AG04450 (cell line): ENCODE data around the gene HPS5. TPM values are rescaled to one million over a fixed set of nuclear protein-coding genes. Genes with fewer than 3 reads are reported as not detected.

Source experiments
- CTCF ChIA-PET: fragments of 300-600, 350-600 bp; formaldehyde crosslinking; extraction: SDS; loops from one replicate; lab custom pipeline; 2022; ENCODE audit warnings: antibody characterized with exemption, inconsistent platforms; lab: Charles Lee
- POLR2A ChIA-PET: fragments of 350-600 bp; formaldehyde crosslinking; extraction: SDS; loops from one replicate; lab custom pipeline; 2021; ENCODE audit warnings: antibody characterized with exemption, inconsistent platforms; lab: Yijun Ruan, JAX
- DNase-seq: peaks from one replicate; pipeline ENCODE4 v3.0.0-alpha.2; 2011; ENCODE audit warnings: low read depth, low spot score
- H3K27ac ChIP-seq: one replicate; pipeline ENCODE4 v1.5.1; 2012; ENCODE audit warnings: low read depth, low read length, control low read depth
- H3K27me3 ChIP-seq: one replicate; pipeline ENCODE4 v1.6.0; 2012; ENCODE audit warnings: low read length; ENCODE audit not compliant: control insufficient read depth, insufficient read depth
- H3K4me3 ChIP-seq: 2 replicates; pipeline ENCODE4 v1.5.1; 2011; ENCODE audit warnings: mild to moderate bottlenecking, low read depth, low read length, control low read depth
- H3K9me3 ChIP-seq: 2 replicates; pipeline ENCODE4 v1.5.1; 2012; ENCODE audit warnings: low read length; ENCODE audit not compliant: control insufficient read depth, insufficient read depth
- polyA plus RNA-seq: library from polyadenylated mRNA; depleted of rRNA; stranded (reverse); fragments of >200 nt; gene quantifications from 2 replicates; pipeline ENCODE4 v1.2.3, GENCODE V29; 2011; rRNA removed
- small RNA-seq: library from RNA; depleted of rRNA; stranded (forward); fragments of <200 nt; gene quantifications from one replicate; pipeline ENCODE3, GENCODE V24; 2012; ENCODE audit warnings: low read depth; ENCODE audit not compliant: insufficient read length
- TF ChIP-seq, protein P1 (sequence below): IDR thresholded peaks from 2 replicates; pipeline ENCODE4 v1.5.1; 2011; ENCODE audit warnings: low read depth, low read length, control low read depth, inconsistent platforms

HPS5 gene
- polyA plus RNA-seq, 1 experiment: 14.9 TPM

DNA sequence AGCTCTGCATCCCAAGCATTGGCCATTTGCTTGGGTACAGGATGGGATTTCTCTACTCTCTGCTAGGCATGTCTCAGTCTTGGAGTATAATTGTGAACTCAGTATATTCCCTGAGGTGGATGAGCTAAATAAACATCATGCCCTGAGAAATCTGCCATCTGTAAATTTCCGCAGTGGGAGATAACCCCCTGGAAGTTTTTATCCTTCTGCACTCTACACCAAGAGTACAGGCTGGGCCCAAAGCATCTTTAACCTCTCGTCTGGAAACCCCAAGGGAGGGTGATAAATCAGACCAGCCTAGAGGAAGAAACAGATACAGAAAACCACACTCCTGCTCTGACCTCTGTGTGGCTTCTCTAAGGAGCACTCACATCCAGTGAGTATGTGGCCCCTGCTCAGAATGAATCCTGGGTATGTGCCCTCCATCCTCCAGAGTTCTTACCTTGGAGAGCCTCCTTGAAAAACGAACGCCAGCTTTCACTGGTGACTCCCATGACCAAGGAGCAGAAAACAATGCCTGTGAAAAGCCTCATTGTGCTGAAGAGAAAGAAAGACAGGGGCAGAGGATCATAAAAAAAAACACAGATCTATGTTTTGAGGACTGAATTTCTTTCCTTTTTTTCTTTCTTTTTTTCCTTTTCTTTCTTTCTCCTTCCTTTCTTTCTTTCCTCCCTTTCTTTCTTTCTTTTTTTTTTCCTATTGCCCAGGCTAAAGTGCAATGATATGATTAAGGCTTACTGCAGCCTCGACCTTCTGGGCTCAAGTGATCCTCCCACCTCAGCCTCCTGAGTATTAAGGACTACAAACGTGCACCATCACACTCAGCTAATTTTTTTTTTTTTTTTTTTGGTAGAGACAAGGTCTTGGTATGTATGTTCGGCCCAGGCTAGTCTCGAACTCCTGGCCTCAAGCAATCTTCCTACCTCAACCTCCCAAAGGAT lies 86.3 kb downstream of the HPS5 start:
- no peak overlapping the region for H3K4me3 ChIP-seq
- ChIA-PET POLR2A (interaction anchor here (0.6 kb wide), 1 partner anchor 168 kb away, joined by 3 read pairs; no protein-coding TSS in a partner anchor), CTCF (interaction anchor here (0.6 to 3.0 kb wide), 3 partner anchors 8 to 121 kb away, joined by 3 to 11 read pairs (median 3); no protein-coding TSS in a partner anchor)
- peaks cover 4% of the 10 kb centered on the region for H3K27me3 ChIP-seq
- no peak for DNase-seq
- no peak overlapping the region for H3K27ac ChIP-seq
- H3K9me3 ChIP-seq: no peaks in the 10 kb centered on the region
- TF ChIP-seq, protein P1, sequence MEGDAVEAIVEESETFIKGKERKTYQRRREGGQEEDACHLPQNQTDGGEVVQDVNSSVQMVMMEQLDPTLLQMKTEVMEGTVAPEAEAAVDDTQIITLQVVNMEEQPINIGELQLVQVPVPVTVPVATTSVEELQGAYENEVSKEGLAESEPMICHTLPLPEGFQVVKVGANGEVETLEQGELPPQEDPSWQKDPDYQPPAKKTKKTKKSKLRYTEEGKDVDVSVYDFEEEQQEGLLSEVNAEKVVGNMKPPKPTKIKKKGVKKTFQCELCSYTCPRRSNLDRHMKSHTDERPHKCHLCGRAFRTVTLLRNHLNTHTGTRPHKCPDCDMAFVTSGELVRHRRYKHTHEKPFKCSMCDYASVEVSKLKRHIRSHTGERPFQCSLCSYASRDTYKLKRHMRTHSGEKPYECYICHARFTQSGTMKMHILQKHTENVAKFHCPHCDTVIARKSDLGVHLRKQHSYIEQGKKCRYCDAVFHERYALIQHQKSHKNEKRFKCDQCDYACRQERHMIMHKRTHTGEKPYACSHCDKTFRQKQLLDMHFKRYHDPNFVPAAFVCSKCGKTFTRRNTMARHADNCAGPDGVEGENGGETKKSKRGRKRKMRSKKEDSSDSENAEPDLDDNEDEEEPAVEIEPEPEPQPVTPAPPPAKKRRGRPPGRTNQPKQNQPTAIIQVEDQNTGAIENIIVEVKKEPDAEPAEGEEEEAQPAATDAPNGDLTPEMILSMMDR: no peak

DNA sequence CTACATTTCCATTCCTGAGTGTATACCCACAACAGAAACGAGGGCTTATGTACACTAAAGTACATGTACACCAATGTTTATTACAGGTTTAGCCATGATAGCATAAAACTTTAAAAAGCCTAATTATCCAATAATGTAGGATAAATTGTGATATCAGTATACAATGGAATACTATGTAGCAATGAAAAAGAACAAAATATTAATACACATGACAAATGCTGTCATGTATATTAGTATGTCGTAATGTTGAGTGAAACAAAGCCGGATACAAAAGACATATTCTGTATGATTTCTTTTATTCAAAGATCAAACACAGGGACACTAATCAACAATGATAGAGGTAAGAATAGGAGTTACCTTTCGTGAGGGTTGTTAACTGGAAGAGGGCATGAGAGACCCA lies 88.0 kb downstream of the HPS5 start:
- CTCF ChIA-PET: interaction anchor here (3.0 kb wide), 1 partner anchor 10 kb away, joined by 11 read pairs; no protein-coding TSS in a partner anchor

GRCh38 chr11:18230859-18231258 lies 91.1 kb downstream of the HPS5 start:
- Histone ChIP-seq H3K9me3 (no peaks in the 10 kb centered on the region), H3K27me3 (no peaks in the 10 kb centered on the region), H3K4me3 (no peak overlapping the region), H3K27ac (no peak overlapping the region)
- ChIA-PET POLR2A (no interaction called here), CTCF (interaction anchor here (0.5 to 1.6 kb wide), 2 partner anchors 13 to 261 kb away, joined by 3 to 7 read pairs; no protein-coding TSS in a partner anchor)
- TF ChIP-seq, protein P1: no peak
- no peak for DNase-seq

More for the DNA sequence above, 88.0 kb downstream of the HPS5 start:
- Histone ChIP-seq H3K9me3 (no peaks in the 10 kb centered on the region), H3K27ac (no peak overlapping the region), H3K4me3 (no peak overlapping the region), H3K27me3 (no peaks in the 10 kb centered on the region)
- DNase-seq: no peak
- POLR2A ChIA-PET: no interaction called here
- TF ChIP-seq, protein P1: no peak

DNA sequence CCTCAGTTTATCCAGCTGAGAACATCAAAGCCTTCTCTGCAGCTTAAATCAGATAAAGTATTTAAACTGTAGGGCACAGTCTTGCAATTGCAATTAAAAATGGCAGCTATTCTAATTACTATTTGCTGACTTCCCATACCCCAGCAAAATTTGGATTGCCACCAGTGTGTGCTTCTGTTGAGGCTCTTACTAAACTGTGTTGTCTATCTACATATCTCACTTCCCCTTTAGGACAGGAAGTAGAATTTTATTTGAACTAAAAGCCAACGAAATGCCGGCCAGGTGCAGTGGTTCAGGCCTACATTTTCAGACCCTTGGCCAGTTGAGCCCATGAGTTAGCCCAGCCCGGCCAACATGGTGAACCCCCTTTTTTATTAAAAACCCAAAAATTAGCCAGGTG lies 92.4 kb downstream of the HPS5 start:
- no peak for DNase-seq
- Histone ChIP-seq H3K27me3 (no peaks in the 10 kb centered on the region), H3K4me3 (no peak overlapping the region), H3K9me3 (no peaks in the 10 kb centered on the region), H3K27ac (no peak overlapping the region)
- POLR2A ChIA-PET: no interaction called here
- TF ChIP-seq, protein P1: no peak
- CTCF ChIA-PET: interaction anchor here (2.2 kb wide), 1 partner anchor 14 kb away, joined by 6 read pairs; no protein-coding TSS in a partner anchor

Small RNA genes lying within 50 kb of the gene (small RNA-seq; reads per million reads assigned to genes)
- gene RNA5SP333 (not detected), gene RNA5SP334 (not detected)

Other genes with a start within 250 kb of the HPS5 start
- 15.4 and 17.0 TPM in 2 replicates for gene SAAL1, start 216.1 kb downstream of the HPS5 start, polyA plus RNA-seq
- not detected in 2 replicates for gene MRGPRX3, start 189.6 kb downstream of the HPS5 start, polyA plus RNA-seq
- gene MRGPRX4, start 149.3 kb downstream of the HPS5 start, polyA plus RNA-seq: not detected in 2 replicates
- not detected in 2 replicates for gene SAA4, start 85.3 kb downstream of the HPS5 start, polyA plus RNA-seq
- not detected in 2 replicates for gene SAA2, start 73.5 kb downstream of the HPS5 start, polyA plus RNA-seq
- gene SAA1, start 55.9 kb downstream of the HPS5 start, polyA plus RNA-seq: not detected in 2 replicates
- 40.0 and 53.2 TPM in 2 replicates for gene GTF2H1, start 427 bp upstream of the HPS5 start, polyA plus RNA-seq
- 689 and 887 TPM in 2 replicates for gene LDHA, start 72.4 kb upstream of the HPS5 start, polyA plus RNA-seq
- 0.10 TPM in 1 of 2 replicates, not detected in the other for gene LDHC, start 90.2 kb upstream of the HPS5 start, polyA plus RNA-seq
- not detected in 2 replicates for gene LDHAL6A, start 133.7 kb upstream of the HPS5 start, polyA plus RNA-seq
- gene TSG101, start 204.8 kb upstream of the HPS5 start, polyA plus RNA-seq: 118 and 125 TPM in 2 replicates